ENCODE measurements around the gene HIF3A.

DNA sequence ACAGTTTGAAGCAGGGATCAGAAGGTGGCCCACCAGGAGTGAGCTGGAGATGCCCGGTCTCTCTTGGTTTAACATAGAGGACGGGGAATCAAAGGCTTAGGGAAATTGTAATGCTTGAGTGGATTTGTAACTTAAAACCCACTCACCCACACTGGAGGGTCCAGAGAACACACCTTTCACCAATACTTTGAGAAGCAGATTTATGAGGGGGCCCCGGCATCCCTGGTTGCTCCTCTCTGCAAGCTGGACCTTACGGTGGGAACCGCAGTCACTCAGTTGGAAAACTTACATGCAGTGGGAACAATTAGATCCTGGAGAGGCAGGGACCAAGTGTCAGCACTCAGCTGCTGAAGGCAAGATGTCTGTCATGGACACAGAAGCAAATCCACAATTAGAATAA lies 70.6 kb downstream of the HIF3A start:
- TF ChIP-seq, protein P1, sequence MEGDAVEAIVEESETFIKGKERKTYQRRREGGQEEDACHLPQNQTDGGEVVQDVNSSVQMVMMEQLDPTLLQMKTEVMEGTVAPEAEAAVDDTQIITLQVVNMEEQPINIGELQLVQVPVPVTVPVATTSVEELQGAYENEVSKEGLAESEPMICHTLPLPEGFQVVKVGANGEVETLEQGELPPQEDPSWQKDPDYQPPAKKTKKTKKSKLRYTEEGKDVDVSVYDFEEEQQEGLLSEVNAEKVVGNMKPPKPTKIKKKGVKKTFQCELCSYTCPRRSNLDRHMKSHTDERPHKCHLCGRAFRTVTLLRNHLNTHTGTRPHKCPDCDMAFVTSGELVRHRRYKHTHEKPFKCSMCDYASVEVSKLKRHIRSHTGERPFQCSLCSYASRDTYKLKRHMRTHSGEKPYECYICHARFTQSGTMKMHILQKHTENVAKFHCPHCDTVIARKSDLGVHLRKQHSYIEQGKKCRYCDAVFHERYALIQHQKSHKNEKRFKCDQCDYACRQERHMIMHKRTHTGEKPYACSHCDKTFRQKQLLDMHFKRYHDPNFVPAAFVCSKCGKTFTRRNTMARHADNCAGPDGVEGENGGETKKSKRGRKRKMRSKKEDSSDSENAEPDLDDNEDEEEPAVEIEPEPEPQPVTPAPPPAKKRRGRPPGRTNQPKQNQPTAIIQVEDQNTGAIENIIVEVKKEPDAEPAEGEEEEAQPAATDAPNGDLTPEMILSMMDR (IDR thresholded peaks at IDR 0.05) = no peak
- TF ChIP-seq POLR2A (IDR thresholded peaks at IDR 0.05) = no peak

Data from stomach (tissue), 4 donors.